SK-N-SH (cell line): ENCODE measurements around the gene ABCB10. TPM values are rescaled to one million over a fixed set of nuclear protein-coding genes. Genes with fewer than 3 reads are reported as not detected.

Experiments used
- CTCF ChIA-PET: fragments of 300-600, 350-600 bp; formaldehyde crosslinking; extraction: SDS; loops from one replicate; lab custom pipeline; 2021; lab: Yijun Ruan, JAX
- POLR2A ChIA-PET: fragments of 350-600 bp; sonication (Branson Sonifier 250); formaldehyde crosslinking; extraction: SDS; loops from one replicate; lab custom pipeline; 2020; ENCODE audit warnings: antibody characterized with exemption, inconsistent platforms; lab: Yijun Ruan, JAX
- DNase-seq: peaks from one replicate; pipeline ENCODE4 v3.0.0; 2012
- H2AFZ ChIP-seq: fragments of 200-600 bp; sonication (generic); 2 replicates; pipeline ENCODE4 v1.8.1; 2016; ENCODE audit warnings: antibody characterized with exemption, mild to moderate bottlenecking, low read depth
- H3F3A ChIP-seq: fragments of 200-600 bp; sonication (generic); replicated peaks from 2 replicates; pipeline ENCODE3; 2016; ENCODE audit warnings: antibody characterized with exemption, mild to moderate bottlenecking; ENCODE audit not compliant: insufficient read depth
- H3K27ac ChIP-seq, 2 experiments: fragments of 200-500 bp in 1 of 2; fragments of 200-600 bp in 1 of 2; sonication (Bioruptor generic) in 1 of 2; sonication (generic), shearing (Covaris generic) in 1 of 2; 2 replicates each; pipeline versions ENCODE4 v1.5.1 to v1.6.1; 2014 to 2016; ENCODE audit warnings: low read depth in 2 of 2, inconsistent platforms in 1 of 2, low read length in 1 of 2, mild to moderate bottlenecking in 1 of 2, mixed read lengths in 1 of 2
- H3K27me3 ChIP-seq: fragments of 200-600 bp; sonication (generic), shearing (Covaris generic); 2 replicates; pipeline ENCODE4 v1.6.1; 2016; ENCODE audit warnings: mixed run types; ENCODE audit not compliant: insufficient read depth
- H3K36me3 ChIP-seq, 2 experiments: fragments of 200-500 bp in 1 of 2; fragments of 200-600 bp in 1 of 2; sonication (Bioruptor generic) in 1 of 2; sonication (generic) in 1 of 2; replicated peaks in 1 of 2; 2 replicates each; pipeline versions ENCODE3 to v1.5.1; 2014 to 2016; ENCODE audit warnings: low read length in 1 of 2, mild to moderate bottlenecking in 1 of 2; ENCODE audit not compliant: insufficient read depth in 2 of 2, control insufficient read depth in 1 of 2
- H3K4me1 ChIP-seq, 2 experiments: fragments of 200-500 bp in 1 of 2; fragments of 200-600 bp in 1 of 2; sonication (Bioruptor generic) in 1 of 2; sonication (generic), shearing (Covaris generic) in 1 of 2; 2 replicates each; pipeline versions ENCODE4 v1.5.1 to v1.6.1; 2014 to 2016; ENCODE audit warnings: low read depth in 1 of 2, low read length in 1 of 2, mixed run types in 1 of 2; ENCODE audit not compliant: insufficient read depth in 2 of 2, control insufficient read depth in 1 of 2
- H3K4me2 ChIP-seq: fragments of 200-600 bp; sonication (generic), shearing (Covaris generic); 2 replicates; pipeline ENCODE4 v1.6.1; 2017; ENCODE audit warnings: mixed run types
- H3K4me3 ChIP-seq, 2 experiments: fragments of 200-500 bp in 1 of 2; fragments of 200-600 bp in 1 of 2; sonication (Bioruptor generic) in 1 of 2; sonication (generic), shearing (Covaris generic) in 1 of 2; 2 replicates each; pipeline versions ENCODE4 v1.5.1 to v1.8.1; 2014 to 2016; ENCODE audit warnings: low read depth in 2 of 2, inconsistent platforms in 1 of 2, low read length in 1 of 2, mild to moderate bottlenecking in 1 of 2, mixed read lengths in 1 of 2, moderate library complexity in 1 of 2
- H3K79me2 ChIP-seq: fragments of 200-600 bp; sonication (generic); 2 replicates; pipeline ENCODE4 v1.8.1; 2017; ENCODE audit warnings: mild to moderate bottlenecking; ENCODE audit not compliant: insufficient read depth
- H3K9ac ChIP-seq: fragments of 200-600 bp; sonication (generic); 2 replicates; pipeline ENCODE4 v1.6.1; 2017; ENCODE audit warnings: mixed run types
- H3K9me2 ChIP-seq: fragments of 200-600 bp; sonication (generic); 2 replicates; pipeline ENCODE4 v1.6.1; 2017; ENCODE audit warnings: mixed run types
- H3K9me3 ChIP-seq: fragments of 200-600 bp; sonication (generic); 2 replicates; pipeline ENCODE4 v1.6.1; 2017; ENCODE audit warnings: mixed run types, mild to moderate bottlenecking, moderate library complexity
- H4K20me1 ChIP-seq: fragments of 200-600 bp; sonication (generic); 2 replicates; pipeline ENCODE4 v1.6.1; 2017; ENCODE audit warnings: mild to moderate bottlenecking, mixed run types; ENCODE audit not compliant: insufficient read depth
- CHD2 ChIP-seq: fragments of 150-350 bp; IDR thresholded peaks from 2 replicates; pipeline ENCODE4 v1.6.1; 2018; ENCODE audit warnings: low read length; ENCODE audit not compliant: partially characterized antibody
- EP300 ChIP-seq, 2 experiments: IDR thresholded peaks; 2 replicates each; pipeline versions ENCODE4 v1.4.0 to v1.6.1; 2012; ENCODE audit warnings: borderline replicate concordance in 1 of 2, low read depth in 1 of 2, low read length in 1 of 2
- EZH2phosphoT487 ChIP-seq: fragments of 200-600 bp; sonication (generic); IDR thresholded peaks from 2 replicates; pipeline ENCODE4 v1.6.1; 2017; ENCODE audit warnings: low read depth, mixed run types, mild to moderate bottlenecking, antibody characterized with exemption, moderate library complexity, borderline replicate concordance
- FOSL2 ChIP-seq: IDR thresholded peaks from 2 replicates; pipeline ENCODE4 v1.4.0; 2012; ENCODE audit warnings: low read depth, mild to moderate bottlenecking, moderate library complexity, borderline replicate concordance
- FOXJ3 ChIP-seq: sonication (generic); formaldehyde crosslinking; IDR thresholded peaks from 2 replicates; pipeline ENCODE4 v1.5.1; 2020; ENCODE audit warnings: mild to moderate bottlenecking, missing genetic modification reagents
- JUND ChIP-seq: IDR thresholded peaks from 2 replicates; pipeline ENCODE4 v1.4.0; 2012
- NRF1 ChIP-seq: IDR thresholded peaks from 2 replicates; pipeline ENCODE4 v1.6.1; 2012; ENCODE audit warnings: low read depth, mild to moderate bottlenecking, low read length
- POLR2AphosphoS5 ChIP-seq: IDR thresholded peaks from 2 replicates; pipeline ENCODE4 v1.6.1; 2012; ENCODE audit warnings: low read depth, low read length
- RFX5 ChIP-seq: IDR thresholded peaks from 2 replicates; pipeline ENCODE4 v1.6.1; 2012; ENCODE audit warnings: mild to moderate bottlenecking, improper control_type of control experiment, low read length
- RXRA ChIP-seq: IDR thresholded peaks from 2 replicates; pipeline ENCODE4 v1.4.0; 2012; ENCODE audit warnings: low read depth, mild to moderate bottlenecking, borderline replicate concordance
- TCF12 ChIP-seq: IDR thresholded peaks from 2 replicates; pipeline ENCODE4 v1.4.0; 2012
- TEAD4 ChIP-seq: IDR thresholded peaks from 2 replicates; pipeline ENCODE4 v1.4.0; 2012; ENCODE audit warnings: mild to moderate bottlenecking, borderline replicate concordance; ENCODE audit not compliant: insufficient read depth
- WGBS: methylation state at CpG from one replicate; pipeline ENCODE4 v1.1.6; 2017; ENCODE audit warnings: low lambda C conversion rate; 5-methylcytosine and 5-hydroxymethylcytosine counted together
- polyA plus RNA-seq, 3 experiments: library from polyadenylated mRNA; depleted of rRNA; stranded (reverse); fragments of >200 nt; gene quantifications; 2 replicates each; pipeline ENCODE4 v1.2.3, GENCODE V29; 2012
- TF ChIP-seq, protein P1 (sequence below): IDR thresholded peaks from 2 replicates; pipeline ENCODE4; 2012
- TF ChIP-seq, protein P2 (sequence below): fragments of 200-600 bp; sonication (generic); IDR thresholded peaks from 2 replicates; pipeline ENCODE4 v1.6.1; 2017; ENCODE audit warnings: antibody characterized with exemption, mild to moderate bottlenecking, moderate library complexity
- TF ChIP-seq, protein P3 (sequence below): IDR thresholded peaks from 2 replicates; pipeline ENCODE4 v1.4.0; 2012; ENCODE audit warnings: low read depth, borderline replicate concordance

The ABCB10 gene
- polyA plus RNA-seq, 1 of the 3 experiments (the other 2 are of a cell fraction) = 5.7 TPM

DNA sequence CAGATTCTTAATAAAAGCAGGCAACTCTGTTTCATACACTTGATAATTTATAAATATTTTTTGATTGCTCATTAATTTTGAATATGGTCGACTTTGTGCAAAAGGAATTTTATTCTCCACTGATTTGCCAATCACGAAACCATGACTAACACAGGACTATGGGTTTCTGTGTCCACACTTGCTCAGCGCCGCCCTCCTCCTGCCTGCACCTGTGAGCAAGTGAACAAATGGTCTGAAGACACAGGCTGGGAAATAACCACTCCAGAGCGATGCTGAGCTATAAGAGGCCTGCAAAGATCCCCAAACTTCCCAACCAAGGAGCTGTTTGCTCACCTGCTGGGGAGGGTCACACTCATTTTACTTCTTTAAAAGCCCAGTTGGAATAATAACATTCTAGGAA, 19.6 kb downstream of the ABCB10 start:
- Histone ChIP-seq H3K36me3 (peaks cover 27 to 33% of the 10 kb centered on the region in 2 experiments), H2AFZ (no peak overlapping the region), H3K4me2 (no peak overlapping the region), H3K27me3 (no peaks in the 10 kb centered on the region), H3K4me1 (no peaks in the 10 kb centered on the region), H3K27ac (no peak overlapping the region), H3K4me3 (no peak overlapping the region), H3K9me3 (no peaks in the 10 kb centered on the region), H3K9ac (no peak overlapping the region), H3F3A (no peaks in the 10 kb centered on the region), H4K20me1 (no peaks in the 10 kb centered on the region), H3K79me2 (peaks cover 5% of the 10 kb centered on the region), H3K9me2 (no peaks in the 10 kb centered on the region)
- ChIA-PET CTCF (interaction anchor here (0.9 to 1.4 kb wide), 4 partner anchors 11 to 281 kb away, joined by 3 to 4 read pairs (median 3); no protein-coding TSS in a partner anchor), POLR2A (no interaction called here)
- WGBS = 85% methylated on average over 5 of the region's 5 CpGs
- no peak for DNase-seq
- TF ChIP-seq TCF12 = no peak
- TF ChIP-seq POLR2AphosphoS5 = no peak
- TF ChIP-seq, protein P1, sequence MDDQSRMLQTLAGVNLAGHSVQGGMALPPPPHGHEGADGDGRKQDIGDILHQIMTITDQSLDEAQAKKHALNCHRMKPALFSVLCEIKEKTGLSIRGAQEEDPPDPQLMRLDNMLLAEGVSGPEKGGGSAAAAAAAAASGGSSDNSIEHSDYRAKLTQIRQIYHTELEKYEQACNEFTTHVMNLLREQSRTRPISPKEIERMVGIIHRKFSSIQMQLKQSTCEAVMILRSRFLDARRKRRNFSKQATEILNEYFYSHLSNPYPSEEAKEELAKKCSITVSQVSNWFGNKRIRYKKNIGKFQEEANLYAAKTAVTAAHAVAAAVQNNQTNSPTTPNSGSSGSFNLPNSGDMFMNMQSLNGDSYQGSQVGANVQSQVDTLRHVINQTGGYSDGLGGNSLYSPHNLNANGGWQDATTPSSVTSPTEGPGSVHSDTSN = no peak
- TF ChIP-seq RFX5 = no peak
- no peak for TF ChIP-seq EP300 (IDR thresholded peaks at IDR 0.05; ENCODE audit: borderline replicate concordance in 1 of 2, low read depth in 1 of 2, low read length in 1 of 2)
- TF ChIP-seq TEAD4 = no peak
- TF ChIP-seq, protein P2, sequence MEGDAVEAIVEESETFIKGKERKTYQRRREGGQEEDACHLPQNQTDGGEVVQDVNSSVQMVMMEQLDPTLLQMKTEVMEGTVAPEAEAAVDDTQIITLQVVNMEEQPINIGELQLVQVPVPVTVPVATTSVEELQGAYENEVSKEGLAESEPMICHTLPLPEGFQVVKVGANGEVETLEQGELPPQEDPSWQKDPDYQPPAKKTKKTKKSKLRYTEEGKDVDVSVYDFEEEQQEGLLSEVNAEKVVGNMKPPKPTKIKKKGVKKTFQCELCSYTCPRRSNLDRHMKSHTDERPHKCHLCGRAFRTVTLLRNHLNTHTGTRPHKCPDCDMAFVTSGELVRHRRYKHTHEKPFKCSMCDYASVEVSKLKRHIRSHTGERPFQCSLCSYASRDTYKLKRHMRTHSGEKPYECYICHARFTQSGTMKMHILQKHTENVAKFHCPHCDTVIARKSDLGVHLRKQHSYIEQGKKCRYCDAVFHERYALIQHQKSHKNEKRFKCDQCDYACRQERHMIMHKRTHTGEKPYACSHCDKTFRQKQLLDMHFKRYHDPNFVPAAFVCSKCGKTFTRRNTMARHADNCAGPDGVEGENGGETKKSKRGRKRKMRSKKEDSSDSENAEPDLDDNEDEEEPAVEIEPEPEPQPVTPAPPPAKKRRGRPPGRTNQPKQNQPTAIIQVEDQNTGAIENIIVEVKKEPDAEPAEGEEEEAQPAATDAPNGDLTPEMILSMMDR = no peak
- TF ChIP-seq RXRA = no peak
- TF ChIP-seq FOXJ3 (CRISPR knock-in tag) = no peak
- TF ChIP-seq NRF1 = no peak
- TF ChIP-seq, protein P3, sequence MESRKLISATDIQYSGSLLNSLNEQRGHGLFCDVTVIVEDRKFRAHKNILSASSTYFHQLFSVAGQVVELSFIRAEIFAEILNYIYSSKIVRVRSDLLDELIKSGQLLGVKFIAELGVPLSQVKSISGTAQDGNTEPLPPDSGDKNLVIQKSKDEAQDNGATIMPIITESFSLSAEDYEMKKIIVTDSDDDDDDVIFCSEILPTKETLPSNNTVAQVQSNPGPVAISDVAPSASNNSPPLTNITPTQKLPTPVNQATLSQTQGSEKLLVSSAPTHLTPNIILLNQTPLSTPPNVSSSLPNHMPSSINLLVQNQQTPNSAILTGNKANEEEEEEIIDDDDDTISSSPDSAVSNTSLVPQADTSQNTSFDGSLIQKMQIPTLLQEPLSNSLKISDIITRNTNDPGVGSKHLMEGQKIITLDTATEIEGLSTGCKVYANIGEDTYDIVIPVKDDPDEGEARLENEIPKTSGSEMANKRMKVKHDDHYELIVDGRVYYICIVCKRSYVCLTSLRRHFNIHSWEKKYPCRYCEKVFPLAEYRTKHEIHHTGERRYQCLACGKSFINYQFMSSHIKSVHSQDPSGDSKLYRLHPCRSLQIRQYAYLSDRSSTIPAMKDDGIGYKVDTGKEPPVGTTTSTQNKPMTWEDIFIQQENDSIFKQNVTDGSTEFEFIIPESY = no peak
- TF ChIP-seq JUND = no peak
- TF ChIP-seq EZH2phosphoT487 = no peak
- no peak for TF ChIP-seq CHD2
- TF ChIP-seq FOSL2 = no peak
